Progenitor cell of endocrine pancreas (in vitro differentiated cells): Measurements from ENCODE around the gene DUSP5. TPM values are rescaled to one million over a fixed set of nuclear protein-coding genes. Genes with fewer than 3 reads are reported as not detected.

Experiments used
- DNase-seq: peaks from one replicate; pipeline ENCODE4 v3.0.0; 2021; ENCODE audit warnings: low spot score; ENCODE audit not compliant: unreplicated experiment
- H3K27ac Mint-ChIP-seq: 2 replicates; pipeline ENCODE4 v1.8.0; 2021; ENCODE audit warnings: mild to moderate bottlenecking, moderate library complexity, mixed read lengths
- H3K27me3 Mint-ChIP-seq: 2 replicates; pipeline ENCODE4 v1.8.0; 2021; ENCODE audit warnings: mixed read lengths
- H3K36me3 Mint-ChIP-seq: 2 replicates; pipeline ENCODE4 v1.8.0; 2022; ENCODE audit warnings: mixed read lengths; ENCODE audit not compliant: insufficient read depth
- H3K4me1 Mint-ChIP-seq: 2 replicates; pipeline ENCODE4 v1.8.0; 2021; ENCODE audit warnings: low read depth, mixed read lengths
- H3K4me3 Mint-ChIP-seq: 2 replicates; pipeline ENCODE4 v1.8.0; 2021; ENCODE audit warnings: low read depth, mild to moderate bottlenecking, moderate library complexity, mixed read lengths
- H3K9me3 Mint-ChIP-seq: 2 replicates; pipeline ENCODE4 v1.8.0; 2021; ENCODE audit warnings: low read depth, mixed read lengths
- CTCF ChIP-seq: fragments of 200-600 bp; sonication (generic); IDR thresholded peaks from one replicate; pipeline ENCODE4 v1.5.0; 2021; ENCODE audit warnings: antibody characterized with exemption, mild to moderate bottlenecking; ENCODE audit not compliant: unreplicated experiment
- total RNA-seq: library from RNA; stranded (reverse); gene quantifications from 2 replicates; pipeline ENCODE4 v1.2.1, GENCODE V29; 2021

Gene DUSP5
- total RNA-seq, 1 donor from 2014 or later = 92.9 TPM

- Mint-ChIP-seq H3K36me3 (peaks cover 5% of the 10 kb centered on the region), H3K27me3 (no peaks in the 10 kb centered on the region), H3K27ac (peak overlapping the region; percentile 79), H3K4me3 (no peak overlapping the region), H3K4me1 (peaks cover 49% of the 10 kb centered on the region), H3K9me3 (peaks cover 14% of the 10 kb centered on the region)
- no peak for TF ChIP-seq CTCF
- no peak for DNase-seq
Observed at GRCh38 chr10:110556296-110556695, 58.6 kb downstream of the DUSP5 start.

GRCh38 chr10:110556969-110557601 is 59.4 kb downstream of the DUSP5 start:
- Mint-ChIP-seq H3K4me3 (no peak overlapping the region), H3K36me3 (peaks cover 5% of the 10 kb centered on the region), H3K27ac (no peak overlapping the region), H3K9me3 (peaks cover 12% of the 10 kb centered on the region), H3K27me3 (no peaks in the 10 kb centered on the region), H3K4me1 (peaks cover 44% of the 10 kb centered on the region)
- TF ChIP-seq CTCF = peak; percentile 49
- no peak for DNase-seq

- Mint-ChIP-seq H3K27me3 (no peaks in the 10 kb centered on the region), H3K4me3 (no peak overlapping the region), H3K4me1 (peaks cover 44% of the 10 kb centered on the region), H3K27ac (peak overlapping the region; percentile 54), H3K36me3 (peaks cover 5% of the 10 kb centered on the region), H3K9me3 (peaks cover 9% of the 10 kb centered on the region)
- TF ChIP-seq CTCF = no peak
- no peak for DNase-seq
Observed at GRCh38 chr10:110558041-110558440, 60.3 kb downstream of the DUSP5 start.

- no peak for TF ChIP-seq CTCF
- Mint-ChIP-seq H3K4me1 (peaks cover 36% of the 10 kb centered on the region), H3K4me3 (no peak overlapping the region), H3K27me3 (no peaks in the 10 kb centered on the region), H3K36me3 (no peaks in the 10 kb centered on the region), H3K27ac (no peak overlapping the region), H3K9me3 (peaks cover 5% of the 10 kb centered on the region)
- DNase-seq = no peak
Observed at GRCh38 chr10:110560012-110560411, 62.3 kb downstream of the DUSP5 start.

Other genes with a start within 250 kb of the DUSP5 start
- gene SMNDC1, start 193.0 kb upstream of the DUSP5 start, total RNA-seq = 39.4 and 41.4 TPM in 2 replicates
- gene SMC3, start 69.8 kb downstream of the DUSP5 start, total RNA-seq = 94.0 and 94.6 TPM in 2 replicates
- gene RBM20, start 146.4 kb downstream of the DUSP5 start, total RNA-seq = 1.5 and 2.7 TPM in 2 replicates